ENCODE measurements around the gene STK32C.

DNA sequence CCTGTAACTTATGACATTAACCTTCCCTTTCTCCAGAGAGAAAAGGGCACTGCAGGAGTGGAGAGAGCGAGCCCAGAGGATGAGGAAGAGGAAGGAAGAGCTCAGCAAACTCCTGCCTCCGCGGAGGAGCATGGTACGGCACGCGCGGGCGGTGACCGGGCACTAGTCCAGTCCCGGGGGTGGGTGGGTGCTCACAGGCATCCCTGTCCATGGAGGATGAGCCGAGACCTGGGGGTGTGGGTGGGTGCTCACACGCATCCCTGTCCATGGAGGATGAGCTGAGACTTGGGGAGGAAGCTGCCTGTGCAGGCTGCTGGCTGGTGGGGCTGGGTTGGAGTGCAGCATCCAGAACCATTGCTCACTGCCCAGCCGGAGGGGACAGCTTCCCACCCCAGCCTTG lies 48.0 kb upstream of the STK32C start:
- TF ChIP-seq, protein P1, sequence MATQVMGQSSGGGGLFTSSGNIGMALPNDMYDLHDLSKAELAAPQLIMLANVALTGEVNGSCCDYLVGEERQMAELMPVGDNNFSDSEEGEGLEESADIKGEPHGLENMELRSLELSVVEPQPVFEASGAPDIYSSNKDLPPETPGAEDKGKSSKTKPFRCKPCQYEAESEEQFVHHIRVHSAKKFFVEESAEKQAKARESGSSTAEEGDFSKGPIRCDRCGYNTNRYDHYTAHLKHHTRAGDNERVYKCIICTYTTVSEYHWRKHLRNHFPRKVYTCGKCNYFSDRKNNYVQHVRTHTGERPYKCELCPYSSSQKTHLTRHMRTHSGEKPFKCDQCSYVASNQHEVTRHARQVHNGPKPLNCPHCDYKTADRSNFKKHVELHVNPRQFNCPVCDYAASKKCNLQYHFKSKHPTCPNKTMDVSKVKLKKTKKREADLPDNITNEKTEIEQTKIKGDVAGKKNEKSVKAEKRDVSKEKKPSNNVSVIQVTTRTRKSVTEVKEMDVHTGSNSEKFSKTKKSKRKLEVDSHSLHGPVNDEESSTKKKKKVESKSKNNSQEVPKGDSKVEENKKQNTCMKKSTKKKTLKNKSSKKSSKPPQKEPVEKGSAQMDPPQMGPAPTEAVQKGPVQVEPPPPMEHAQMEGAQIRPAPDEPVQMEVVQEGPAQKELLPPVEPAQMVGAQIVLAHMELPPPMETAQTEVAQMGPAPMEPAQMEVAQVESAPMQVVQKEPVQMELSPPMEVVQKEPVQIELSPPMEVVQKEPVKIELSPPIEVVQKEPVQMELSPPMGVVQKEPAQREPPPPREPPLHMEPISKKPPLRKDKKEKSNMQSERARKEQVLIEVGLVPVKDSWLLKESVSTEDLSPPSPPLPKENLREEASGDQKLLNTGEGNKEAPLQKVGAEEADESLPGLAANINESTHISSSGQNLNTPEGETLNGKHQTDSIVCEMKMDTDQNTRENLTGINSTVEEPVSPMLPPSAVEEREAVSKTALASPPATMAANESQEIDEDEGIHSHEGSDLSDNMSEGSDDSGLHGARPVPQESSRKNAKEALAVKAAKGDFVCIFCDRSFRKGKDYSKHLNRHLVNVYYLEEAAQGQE (IDR thresholded peaks at IDR 0.05): no peak
- TF ChIP-seq FOSL2 (IDR thresholded peaks at IDR 0.05): no peak
- TF ChIP-seq FOSL2 (CRISPR knock-in tag; IDR thresholded peaks at IDR 0.05): no peak
- TF ChIP-seq HDAC2 (IDR thresholded peaks at IDR 0.05): no peak

Measured in A549 (cell line).